ENCODE measurements around the gene OR2F1.

OR2F1 gene

GRCh38 chr7:143953421-143953820 is 1.2 kb upstream of the OR2F1 start:
- DNase-seq = no peak

DNA sequence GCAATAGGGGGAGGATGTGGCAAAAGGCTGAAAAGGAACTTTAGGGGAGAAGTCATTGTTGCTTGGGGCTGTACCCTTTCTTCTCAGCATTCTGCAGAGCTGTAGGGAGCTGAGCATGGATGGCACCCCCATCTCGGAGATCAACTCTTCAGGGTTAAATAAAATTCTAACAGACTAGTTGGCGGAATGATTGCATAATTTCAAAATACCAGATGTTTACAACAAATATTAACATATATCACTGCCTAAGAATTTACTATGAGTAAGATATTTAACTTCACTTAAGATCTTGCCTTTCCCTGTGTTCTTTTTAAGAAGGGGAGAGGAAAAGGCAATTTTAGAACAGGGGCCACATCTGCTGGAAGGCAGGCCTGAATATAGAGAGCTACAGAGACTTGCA is 509 bp upstream of the OR2F1 start:
- no peak for DNase-seq

- DNase-seq = no peak
These were observed 4.1 kb downstream of the OR2F1 start for GRCh38 chr7:143958781-143959180.

DNA sequence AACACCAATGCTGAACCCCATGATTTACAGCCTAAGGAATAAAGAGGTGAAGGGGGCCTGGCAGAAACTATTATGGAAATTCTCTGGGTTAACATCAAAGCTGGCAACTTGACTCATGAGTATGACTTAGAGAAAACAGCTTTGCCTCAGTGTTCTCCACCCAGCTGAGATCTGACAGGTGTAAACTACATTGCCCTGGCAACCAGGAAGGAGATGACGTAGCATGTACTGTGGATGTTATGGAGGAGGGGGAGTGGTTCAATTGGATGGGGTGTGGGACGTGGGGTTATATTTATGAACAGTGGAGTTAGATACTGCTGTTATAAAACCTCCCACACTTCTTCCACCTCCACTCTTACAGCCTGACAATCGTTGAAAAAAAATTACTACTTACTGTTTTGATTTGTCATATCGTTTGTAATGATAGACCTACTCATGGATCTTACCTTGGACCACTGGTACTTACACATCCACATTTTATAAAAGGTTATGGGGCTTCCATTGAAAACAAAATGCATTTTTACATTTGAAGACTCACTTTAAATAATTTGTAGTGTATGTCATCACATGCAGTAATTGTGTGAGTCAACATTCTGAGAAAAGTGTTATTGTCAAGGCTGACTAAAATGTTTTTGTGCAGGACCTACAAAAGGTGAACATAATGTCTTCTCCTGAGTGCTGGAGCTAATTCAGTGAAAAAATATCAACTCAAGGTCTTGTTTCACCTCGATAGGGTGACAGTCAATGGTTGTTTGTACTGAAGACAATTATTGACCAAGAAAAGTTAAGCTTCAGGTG is 6.4 kb downstream of the OR2F1 start:
- peak in 5 of 56 donors; percentile 1 to 21 (median 2) for DNase-seq

DNA sequence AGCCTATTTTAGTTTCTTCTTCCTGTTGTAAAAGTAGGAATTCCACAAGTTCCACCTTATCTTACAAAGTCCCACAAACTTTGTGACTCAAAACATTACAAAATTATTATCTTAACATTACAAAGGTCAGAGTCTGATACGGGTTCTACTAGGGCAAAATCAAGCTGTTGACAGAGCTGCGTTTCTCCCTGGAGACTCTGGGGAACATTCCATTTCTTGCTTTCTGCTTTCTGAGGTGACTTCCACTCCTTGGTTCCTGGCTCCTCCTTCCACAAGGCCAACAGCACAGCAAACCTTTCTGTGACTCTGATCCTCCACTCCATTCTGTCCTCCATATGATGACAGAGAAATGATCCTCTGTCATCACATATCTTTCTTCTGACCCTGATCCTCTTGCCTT is 10.6 kb downstream of the OR2F1 start:
- DNase-seq = no peak

DNA sequence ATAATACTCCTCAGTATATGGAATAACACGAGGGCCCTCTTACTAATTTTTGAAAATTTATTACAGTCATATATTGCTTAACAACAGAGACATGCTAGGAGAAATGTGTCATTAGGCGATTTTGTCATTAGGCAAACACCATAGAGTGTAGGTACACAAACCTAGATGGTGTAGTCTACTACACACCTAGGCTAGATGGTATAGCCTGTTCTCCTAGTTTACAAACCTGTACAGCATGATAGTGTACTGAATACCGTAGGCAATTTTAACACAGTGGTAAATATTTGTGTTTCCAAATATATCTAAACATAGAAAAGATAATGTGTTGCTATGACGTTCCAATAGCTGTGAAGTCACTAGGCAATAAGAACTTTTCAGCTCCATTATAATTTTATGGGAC is 12.8 kb downstream of the OR2F1 start:
- DNase-seq = no peak

DNA sequence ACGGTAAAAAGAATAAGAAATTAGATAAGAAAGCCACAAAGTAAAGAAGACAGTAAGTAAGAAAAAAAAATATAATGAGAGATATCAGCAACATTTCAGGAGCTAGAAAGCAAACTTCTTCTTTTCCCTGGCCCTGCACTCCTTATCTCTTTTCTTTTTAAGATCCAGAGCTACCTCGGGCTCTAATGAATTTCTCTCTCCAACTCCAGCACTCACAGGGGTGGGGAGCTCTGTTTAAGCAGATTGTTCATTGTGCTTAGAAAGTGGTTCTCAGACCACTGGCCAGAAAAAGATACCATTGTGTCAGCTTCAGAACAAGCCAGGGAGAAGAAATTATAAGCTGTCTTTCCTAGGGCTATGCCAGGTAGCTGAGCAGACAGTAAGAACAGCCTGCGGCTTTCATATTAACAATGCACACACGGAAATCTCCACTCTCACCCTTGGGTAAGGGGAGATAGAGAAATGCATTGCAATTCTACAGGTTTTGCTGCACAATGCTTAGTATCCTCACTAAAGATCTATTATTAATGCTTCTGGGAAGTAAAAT is 19.3 kb downstream of the OR2F1 start:
- no peak for DNase-seq

GRCh38 chr7:143974459-143974858 is 19.8 kb downstream of the OR2F1 start:
- no peak for DNase-seq

DNA sequence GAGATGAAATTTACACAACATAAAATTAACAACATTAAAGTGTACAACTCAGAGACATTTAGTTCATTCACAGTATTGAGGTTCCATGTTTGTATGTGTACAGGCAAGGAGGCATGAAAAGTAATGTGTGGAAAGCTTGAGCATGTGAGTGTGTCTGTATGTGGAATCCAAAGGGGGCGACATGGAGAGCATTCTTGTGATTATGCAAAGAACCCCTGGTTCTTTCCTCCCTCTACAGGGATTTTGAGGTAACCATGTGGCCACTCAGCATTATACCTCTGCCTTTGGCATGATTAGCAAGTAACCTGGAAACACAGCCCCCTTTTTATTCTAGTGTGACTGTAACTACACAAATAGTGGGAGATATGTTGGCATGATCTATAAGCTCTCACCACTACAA is 21.0 kb downstream of the OR2F1 start:
- DNase-seq = no peak

DNA sequence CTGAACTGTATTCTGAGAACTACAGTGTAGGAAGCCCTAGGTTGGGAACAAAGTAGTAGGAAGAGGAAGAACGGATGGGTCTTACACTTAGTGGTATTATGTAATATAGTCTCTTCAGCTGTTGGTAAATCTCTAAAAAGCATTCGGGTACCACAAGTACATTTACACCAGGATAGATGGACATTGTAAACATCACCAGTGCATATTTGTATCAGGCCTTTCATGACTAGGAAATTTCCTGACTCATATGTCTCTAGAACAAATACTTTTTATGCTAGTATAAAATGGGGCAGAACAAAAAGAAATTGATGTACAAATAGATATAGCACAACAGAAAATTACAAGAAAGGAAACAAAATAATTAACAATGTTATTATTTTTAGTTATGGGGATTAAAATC is 23.9 kb downstream of the OR2F1 start:
- no peak for DNase-seq

DNA sequence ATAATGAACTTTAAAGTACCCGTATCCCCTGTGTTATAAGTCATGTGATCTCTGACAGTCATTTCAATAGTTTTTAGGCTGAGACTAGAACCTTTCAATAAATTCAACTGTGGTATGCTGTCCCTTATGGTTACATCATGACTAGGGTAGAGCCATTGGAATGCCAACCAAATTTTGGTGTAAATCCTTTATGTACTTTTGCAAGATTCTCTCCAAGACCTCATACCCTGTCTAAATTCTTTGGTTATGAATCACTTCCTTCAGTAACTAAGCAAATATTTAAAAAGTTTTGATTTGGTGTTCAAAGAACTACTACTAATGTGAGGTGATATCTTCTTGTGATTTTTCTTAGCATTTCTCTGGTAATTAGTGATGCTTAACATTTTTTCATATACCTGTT is 24.7 kb downstream of the OR2F1 start:
- no peak for DNase-seq

GRCh38 chr7:143979998-143980397 is 25.4 kb downstream of the OR2F1 start:
- DNase-seq = no peak

DNA sequence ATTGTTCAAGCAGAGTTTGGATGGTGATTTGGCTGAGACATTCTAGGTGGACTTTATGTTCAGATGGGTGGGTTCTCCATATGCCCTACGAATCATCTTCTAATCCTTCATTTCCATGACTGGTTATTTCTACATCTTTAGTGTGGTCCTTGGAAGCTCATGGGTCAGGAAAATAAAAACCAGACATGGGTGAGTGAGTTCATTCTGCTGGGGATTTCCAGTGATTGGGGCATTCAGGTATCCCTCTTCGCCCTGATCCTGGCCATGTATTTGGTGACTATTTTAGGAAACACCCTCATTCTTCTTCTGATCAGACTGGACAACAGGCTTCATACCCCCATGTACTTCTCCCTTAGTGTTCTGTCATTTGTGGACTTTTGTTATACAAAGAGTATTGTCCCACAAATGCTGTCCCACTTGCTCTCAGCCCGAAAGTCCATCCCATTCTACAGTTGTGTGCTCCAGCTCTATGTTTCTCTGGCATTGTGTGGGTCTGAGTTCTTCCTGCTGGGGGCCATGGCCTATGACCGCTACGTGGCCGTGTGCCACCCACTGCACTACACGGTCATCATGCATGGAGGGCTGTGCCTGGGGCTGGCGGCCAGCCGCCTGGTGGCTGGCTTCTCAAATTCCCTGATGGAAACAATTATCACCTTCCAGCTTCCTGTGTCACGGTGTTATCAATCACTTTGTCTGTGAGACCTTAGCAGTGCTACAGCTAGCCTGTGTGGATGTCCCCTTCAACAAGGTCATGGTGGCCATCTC is 26.3 kb downstream of the OR2F1 start:
- DNase-seq = no peak

GRCh38 chr7:143983960-143984359 is 29.3 kb downstream of the OR2F1 start:
- DNase-seq = no peak

DNA sequence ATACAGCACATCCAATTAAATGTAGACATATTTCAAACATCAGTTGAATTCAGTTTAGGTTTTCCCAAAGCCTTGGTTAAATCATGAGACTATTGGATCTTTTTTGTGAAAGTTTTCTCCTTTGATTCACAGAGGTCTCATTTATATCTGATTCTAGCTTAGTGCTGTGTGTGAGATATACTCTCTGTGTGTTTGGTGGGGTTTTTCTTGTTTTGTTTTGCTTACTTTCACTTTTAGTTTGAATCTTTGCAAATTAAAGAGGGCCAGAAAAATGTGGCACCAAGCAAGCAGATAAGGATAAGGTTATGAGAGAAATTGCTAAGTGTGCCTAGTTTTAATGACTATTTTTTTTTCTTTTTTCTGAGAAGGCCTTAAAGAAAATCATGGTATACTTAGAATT is 32.9 kb downstream of the OR2F1 start:
- no peak for DNase-seq

- DNase-seq = no peak
These were observed 34.5 kb downstream of the OR2F1 start for GRCh38 chr7:143988976-143989745.

- DNase-seq = no peak
These were observed 38.0 kb downstream of the OR2F1 start for GRCh38 chr7:143992670-143993069.

- DNase-seq = no peak
These were observed 39.3 kb downstream of the OR2F1 start for GRCh38 chr7:143993924-143994323.

DNA sequence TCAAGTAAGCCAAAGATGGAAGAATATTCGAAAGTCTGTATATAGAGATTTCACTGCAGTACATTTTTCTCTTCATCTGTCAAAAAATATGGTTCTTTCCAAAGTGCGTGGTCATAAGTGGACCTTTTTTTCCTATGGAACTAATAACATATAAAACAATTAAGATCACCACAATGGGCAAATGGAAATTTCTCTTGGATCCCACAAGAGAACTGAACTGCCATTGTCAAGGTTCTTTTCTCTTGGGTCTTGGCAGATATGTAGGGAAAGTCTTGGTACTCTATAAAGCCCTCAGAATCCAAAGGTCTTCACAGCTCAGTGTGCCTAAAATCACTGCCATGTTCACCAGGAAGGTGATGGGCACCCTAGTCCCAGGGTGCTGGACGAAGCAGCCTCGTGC is 45.4 kb downstream of the OR2F1 start, which contains the start of gene OR6B1:
Gene OR6B1, plus strand, starts transcription at position 301 of the 400 bp plus-strand sequence. CDS start 3,677 bp downstream, outside the sequence.
- no peak for DNase-seq

GRCh38 chr7:144001543-144001942 is 46.9 kb downstream of the OR2F1 start:
- no peak for DNase-seq

- no peak for DNase-seq
These were observed 50.1 kb downstream of the OR2F1 start for GRCh38 chr7:144004703-144005102.

All from amygdala (tissue), 56 donors.